GM19463 (cell line): ENCODE measurements around the gene JAZF1.

Experiments used
- ATAC-seq: cut with Tn5 transposase; IDR thresholded peaks from one replicate; pipeline ENCODE4 v1.9.1; 2021; ENCODE audit warnings: mild to moderate bottlenecking, moderate library complexity; ENCODE audit not compliant: unreplicated experiment

JAZF1 gene

DNA sequence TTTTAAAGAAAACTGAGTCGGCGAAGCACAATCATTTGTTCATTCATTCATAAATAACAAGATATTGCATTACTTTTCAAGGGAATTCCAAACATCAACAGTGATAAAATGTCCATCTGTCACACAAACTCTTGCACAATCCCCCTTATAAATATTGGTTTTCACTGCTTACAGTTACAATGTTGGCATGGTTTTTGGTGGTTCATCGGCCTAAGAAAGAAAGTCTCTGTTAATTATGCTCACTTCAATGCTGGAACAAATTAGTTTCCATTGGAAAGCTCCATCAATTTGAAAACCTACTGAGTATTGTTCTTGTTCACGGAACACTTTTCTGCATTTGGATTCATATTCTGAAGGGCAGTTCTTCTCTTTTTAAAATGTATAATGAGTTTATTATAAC lies 188.5 kb downstream of the JAZF1 start:
- ATAC-seq, result no peak

DNA sequence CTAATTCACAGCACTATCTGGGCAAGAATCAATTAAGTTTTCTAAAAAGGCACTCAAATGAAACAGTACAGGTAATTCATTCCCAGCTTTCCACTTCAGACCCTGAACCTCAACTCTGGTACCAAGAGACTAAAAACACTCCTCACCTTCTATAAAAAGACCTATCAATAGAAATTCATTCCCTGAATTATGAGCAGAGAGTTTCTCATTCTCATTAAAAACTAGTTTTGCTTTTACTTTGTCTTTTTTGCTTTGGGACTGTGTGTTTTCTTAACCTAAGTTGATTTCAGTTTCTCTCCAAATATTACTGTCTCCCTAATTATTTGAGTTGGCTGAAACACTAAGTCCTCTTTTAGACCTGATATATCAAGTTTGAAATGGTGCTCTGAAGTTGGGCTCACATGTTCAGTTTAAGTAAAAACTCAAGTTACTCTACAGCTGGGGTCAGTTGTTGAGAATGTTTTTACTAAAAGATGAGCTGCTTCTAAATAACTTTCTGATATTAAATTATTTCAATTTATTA lies 189.5 kb downstream of the JAZF1 start:
- no peak for ATAC-seq

DNA sequence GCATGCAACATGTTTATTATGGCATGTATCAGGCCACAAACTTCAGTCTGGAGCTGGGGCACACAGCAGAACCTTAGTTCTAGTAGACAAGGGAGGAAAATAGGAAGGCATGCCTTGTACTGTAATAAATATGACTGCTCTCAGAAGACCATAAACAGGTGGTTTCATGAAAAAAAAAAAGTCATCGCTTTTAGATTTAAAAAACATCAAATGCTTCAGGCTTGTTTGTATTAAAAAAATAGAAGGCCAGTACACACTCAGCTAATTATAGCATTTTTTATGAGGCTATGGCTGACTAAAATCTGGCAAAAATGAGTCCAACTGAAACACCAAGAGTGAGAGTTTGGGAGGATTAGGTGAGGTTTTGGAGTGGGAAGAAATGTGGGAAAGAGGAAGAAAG lies 204.1 kb downstream of the JAZF1 start:
- ATAC-seq, result no peak

DNA sequence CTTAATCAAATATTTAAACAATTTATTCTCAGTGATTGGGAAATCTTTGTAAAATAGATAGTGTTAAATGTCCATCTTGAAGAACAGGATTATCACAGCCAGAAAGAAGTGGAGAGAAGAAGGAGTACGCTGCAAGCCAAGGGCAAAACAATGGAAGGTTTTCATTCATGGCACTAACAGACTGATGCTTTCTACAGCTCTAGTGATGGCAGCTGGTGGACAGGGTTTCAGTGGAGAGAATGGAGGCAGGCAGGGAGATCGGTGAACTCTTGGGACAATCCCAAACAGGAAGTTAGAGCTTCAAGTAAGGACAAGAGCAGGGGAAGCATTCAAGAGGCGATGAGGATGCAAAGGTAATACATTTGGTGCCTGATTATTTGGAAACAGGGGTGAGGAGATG lies 207.0 kb downstream of the JAZF1 start:
- ATAC-seq, result no peak

DNA sequence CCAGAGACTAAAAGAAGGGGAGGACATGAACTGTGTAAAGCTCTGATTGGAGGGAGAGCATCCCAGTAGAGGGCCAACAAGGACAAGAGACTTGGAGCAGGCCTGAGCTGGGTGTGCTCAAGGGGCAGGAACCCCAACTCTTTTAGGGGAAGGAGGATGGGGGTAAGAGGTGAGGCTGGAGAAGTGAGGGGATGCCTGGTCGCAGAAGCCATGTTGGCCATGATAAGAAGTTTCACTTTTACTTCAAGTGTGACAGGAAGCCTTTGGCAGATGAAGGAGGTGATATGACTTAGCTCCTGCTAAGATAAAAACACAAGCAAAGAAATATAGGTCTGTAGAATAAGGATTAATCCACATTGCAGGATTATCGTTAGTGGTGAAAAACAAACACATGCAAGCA lies 208.3 kb downstream of the JAZF1 start:
- no peak for ATAC-seq

DNA sequence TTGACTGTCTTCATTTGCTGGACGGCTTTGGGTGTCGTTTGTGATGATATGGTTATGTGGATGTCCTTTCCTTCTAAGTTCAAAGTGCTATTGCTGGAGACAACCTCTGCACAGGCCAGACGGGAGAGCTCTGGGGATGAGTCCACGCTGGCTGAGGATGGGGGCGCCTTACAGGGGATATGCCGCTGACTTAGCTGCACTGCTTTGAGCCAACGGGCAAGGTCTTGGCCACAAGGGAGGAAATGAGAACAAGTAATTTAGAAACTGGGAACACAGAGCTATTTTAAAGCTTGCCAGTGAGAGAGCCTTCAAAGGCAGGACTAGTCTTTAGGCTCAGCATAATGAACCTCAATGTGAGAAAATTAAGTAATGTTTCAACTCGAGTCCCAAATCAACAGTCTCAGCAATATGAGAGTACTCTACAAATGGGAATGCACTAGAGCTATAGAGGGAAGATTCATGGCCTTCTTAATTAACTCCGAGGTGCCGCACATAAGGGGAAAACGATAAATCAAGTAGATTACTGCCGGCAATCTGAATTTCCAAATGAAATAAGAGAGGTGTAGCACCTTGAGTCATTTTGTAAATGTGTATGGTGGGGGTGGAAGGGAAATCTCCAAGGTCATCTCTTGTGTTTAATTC lies 209.3 kb downstream of the JAZF1 start:
- no peak for ATAC-seq

DNA sequence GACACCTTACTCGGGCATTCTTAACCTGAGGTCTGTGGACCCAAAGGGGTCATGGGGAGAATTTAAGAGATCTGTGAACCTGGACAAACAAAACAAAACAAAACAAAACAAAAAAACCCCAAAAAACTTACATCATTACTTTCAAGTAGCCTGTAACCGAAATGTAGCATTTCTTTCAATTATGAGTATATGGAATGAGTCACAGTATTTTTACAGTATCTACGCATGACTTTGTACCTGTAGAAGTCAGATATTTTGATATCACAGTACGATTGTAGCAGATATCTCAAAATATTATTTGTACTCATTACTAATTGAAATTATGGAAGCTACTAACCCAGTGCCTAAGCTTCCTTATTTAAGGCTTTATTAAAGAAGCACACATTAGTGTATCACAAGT lies 210.2 kb downstream of the JAZF1 start:
- no peak for ATAC-seq

DNA sequence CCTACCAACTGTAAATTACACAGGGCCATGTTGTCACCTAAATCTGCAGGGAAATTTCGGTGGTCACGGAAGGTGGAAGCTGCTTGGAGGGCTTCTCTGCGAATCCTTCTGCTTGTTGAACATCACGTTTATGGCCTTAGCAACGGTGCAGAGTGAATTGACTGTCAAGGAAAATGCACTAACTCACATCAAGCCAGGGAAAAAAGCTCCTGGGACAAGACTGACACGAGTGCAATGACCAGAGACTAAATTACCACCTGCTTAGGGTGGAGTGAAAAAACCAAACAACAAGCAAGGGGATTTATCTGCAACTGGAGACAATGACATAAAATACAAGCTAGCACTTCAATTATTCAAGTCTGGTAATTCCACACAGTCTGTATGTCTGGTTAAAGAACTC lies 211.2 kb downstream of the JAZF1 start:
- ATAC-seq, result no peak

DNA sequence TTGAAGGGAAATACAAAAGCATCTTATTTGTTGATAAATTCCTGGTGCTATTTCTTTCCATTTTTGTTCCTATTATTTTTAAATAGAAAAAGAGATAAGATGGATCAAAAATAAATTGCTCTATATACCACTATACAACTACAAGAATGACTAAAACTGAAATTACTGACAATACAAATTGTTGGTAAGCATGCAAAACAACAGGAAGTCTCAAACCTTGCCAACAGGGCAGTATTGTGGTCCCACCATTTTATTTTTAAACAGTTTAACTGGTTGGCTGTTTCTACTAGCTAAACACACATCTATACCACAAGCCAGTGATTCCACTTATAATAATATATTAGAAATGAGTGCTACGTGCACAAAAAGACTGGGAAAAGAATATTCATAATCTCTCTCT lies 213.0 kb downstream of the JAZF1 start:
- ATAC-seq, result no peak

DNA sequence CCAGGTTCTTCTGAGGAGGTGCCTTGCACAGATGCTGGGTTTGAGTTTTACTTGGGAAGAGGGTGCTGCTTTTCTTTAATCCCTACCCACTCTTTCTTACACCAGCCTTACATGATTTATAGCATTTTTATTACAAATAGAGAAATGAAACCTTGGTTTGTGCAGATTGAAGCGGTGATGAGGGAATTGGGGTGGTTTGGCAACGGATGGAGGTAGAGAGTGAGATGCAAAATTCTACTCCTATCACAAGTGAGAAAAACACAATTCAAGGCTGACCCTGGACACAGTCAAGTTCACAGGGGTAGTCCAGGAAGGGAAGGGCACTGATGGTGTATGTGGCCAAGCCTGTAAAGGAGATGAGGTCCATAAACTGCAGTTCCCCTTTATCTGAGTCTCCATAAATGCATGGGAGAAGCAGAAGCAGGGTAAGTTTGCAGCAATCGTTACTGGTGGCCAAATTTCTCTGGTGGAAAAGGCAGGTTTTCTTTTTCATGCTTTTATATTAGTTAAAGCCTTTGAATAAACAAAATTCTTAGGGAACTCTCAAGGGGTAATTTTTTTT lies 214.3 kb downstream of the JAZF1 start:
- ATAC-seq, result no peak

DNA sequence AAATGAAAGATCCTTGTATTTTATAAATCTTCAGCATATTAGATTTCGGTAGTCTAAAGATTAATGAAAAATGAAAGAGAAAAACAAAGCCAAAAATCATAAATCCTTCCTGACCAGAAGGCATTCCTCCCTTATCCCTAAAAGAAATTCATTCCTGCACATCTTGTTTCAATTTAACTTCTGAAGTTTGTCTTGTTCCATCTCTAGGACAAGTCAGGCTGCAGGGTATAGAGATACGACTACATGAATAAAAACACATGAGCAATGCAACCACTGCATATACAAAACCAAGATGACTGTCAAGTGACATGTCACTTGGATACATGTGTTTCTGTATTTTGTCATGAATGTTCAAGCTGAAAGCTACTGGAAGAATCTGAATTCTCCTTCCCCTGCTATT lies 214.9 kb downstream of the JAZF1 start:
- no peak for ATAC-seq

DNA sequence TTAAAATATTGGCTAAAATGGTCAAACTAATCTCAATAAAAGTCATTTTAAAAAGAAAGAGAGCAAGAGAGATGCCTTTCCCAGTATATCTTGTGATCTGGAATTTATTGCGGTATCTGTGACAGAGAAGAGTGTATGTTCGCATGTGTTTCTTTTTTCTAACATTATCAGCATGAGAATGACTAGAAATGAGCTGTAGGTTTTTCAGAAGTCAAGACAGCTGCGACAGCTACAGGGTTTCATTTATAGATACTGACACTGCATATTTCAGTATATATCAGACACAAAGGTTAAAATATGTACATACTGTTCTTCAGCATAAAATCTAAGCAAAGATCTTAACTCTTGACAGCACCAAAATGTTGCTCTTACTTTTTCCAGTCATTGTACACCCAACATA lies 215.8 kb downstream of the JAZF1 start:
- ATAC-seq, result no peak

DNA sequence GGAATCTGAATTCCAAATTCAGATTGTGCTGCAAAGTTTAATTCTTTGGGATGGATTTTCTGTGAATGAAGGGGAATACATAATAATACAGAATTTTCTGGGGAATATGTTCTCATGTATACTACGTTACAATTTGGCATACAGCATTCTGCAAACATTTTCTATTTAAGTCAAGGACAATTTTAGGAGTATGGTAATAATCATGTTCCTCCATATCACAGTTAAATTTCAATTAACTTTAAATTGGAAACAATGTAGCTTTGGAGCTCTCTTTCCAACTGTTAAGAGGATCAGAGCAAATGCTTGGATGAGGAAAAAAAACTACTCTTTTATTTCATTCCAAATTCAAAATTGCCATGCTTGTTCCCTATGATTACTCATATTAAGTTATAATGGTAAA lies 217.5 kb downstream of the JAZF1 start:
- no peak for ATAC-seq

DNA sequence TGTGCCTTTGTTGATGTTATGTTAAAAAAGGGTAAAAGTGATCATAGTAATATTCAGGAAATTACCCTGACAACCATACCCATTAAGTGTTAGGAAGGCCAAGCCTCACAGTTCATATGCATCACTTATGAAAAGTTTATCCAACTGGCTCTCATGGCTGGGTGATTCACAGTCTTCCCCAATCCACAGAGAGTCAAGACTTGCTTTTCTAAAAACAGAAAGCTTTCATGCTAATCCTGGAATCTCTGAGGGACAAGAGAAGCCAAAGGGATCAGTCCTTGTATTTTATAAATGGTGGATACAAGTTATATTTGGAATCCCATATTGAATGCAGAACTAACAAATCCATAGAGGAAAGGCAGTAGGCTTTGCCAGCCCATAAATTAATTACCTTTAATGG lies 218.3 kb downstream of the JAZF1 start:
- ATAC-seq, result no peak

DNA sequence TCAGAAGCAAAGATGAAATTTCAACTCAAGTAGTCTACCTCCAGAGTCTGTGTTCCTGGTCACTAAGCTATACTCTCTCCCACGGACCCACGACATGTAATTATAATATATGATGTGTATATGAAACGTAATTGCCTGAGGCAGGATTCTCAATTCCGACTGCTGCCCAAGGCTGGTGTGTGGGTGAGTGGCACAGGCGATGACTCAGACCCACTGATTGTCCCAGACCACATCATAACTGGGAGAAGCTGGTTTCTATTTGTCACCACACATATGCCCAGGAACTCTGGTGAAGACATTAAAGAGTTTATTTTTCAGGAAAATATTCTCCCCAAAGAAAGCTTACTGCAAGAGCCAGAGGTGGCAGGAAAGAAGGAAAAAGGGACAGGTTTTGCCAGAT lies 219.3 kb downstream of the JAZF1 start:
- ATAC-seq, result no peak

DNA sequence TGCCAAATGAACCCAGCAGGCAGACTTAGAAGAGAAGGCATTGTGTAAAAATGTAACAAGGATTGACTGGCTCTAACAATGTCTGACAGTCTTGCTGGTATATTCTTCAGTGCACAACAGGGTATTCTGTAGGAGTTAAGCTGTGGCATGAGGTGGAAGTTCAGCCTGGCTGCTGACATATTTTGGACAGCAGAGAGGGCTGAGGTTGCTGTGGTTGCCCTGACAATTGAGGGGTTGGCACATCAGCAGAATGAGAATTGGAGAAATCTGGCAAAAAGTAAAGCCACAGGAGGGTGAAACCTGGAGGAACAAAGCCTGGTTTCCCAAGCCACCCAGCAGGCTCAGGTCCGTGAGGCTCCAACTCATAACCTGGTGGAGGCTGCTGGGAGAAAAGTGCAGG lies 220.2 kb downstream of the JAZF1 start:
- no peak for ATAC-seq

DNA sequence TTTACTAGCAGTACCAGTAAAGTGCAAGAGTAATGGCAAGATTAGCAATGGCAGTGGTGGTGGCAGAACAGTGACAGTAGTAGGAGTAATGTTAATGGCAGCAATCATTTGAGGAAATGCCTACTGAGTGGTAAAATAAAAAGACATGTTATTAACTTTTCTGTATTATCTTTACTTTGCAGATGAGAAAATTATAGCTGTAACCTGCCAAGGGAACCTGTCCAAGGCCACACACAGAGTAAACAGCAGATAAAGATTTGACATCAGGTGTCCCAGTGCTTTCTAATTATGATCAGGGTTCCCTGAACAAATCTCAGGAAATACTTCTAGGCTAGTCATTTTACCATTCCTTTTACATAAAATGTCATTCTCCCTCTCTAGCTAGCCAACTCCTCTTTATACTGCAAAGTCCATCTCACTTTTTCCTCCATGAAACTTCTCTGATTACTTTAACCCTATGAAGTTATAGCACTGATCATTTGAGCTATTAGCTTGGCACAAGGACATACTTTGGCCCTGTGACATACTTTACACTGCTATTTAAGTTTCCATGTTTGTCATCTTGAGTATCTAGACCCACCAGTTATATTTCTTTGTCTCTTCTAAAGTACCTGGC lies 221.6 kb downstream of the JAZF1 start:
- no peak for ATAC-seq

DNA sequence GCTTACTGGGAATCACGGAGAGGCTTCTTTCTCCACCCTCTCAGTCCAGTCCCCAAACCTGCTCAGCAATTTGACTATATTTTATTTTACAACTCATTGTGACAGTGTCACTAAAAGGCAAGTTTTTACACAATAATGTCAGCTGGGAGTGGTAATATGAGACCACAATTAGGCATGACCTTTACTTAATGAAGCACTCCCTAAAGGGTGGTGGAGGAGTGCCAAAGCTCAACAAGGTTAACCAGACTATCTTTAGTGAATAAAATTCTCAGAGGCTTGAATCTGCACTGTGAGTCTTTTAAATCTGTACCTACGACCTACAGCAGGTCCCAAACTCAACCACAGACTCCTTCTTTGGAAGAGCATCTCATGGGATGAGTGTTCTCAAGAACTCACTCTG lies 225.0 kb downstream of the JAZF1 start:
- ATAC-seq, result no peak

DNA sequence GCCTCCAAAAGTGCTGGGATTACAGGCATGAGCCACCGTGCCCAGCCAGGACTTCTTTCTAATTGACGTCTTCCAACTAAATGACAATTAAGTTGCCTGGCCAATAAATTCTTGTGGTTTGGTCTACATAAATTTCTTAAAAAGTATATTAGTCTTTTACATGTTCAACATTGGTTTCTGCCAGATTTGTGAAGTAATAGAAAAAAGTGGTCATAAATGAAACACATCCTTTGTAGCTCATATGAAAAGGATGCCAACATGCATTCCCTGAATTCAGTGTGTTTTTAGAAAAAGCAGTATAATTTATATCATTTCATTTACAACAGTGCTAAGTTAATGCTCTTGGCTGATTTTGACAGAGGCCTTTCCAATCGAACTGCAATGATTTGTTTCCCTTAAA lies 225.6 kb downstream of the JAZF1 start:
- ATAC-seq, result no peak

DNA sequence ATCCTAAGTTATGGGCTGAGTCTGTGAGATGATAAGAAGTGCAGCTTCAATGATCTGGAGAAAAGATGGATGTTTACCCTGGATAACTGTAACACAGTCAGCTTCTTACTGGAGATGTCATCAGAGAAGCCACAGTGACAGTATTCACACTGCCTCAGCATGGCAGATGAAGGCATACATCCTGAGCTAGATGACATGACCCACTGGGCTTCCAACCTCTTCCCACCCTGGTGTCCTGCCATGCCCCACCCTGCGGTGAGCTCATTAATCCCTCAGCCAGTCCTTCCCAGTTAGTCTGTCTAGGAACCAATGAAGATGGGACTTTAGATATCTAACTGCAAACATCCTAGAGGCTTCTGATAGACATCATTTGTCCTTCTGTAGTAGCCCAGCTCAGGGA lies 226.8 kb downstream of the JAZF1 start:
- no peak for ATAC-seq

DNA sequence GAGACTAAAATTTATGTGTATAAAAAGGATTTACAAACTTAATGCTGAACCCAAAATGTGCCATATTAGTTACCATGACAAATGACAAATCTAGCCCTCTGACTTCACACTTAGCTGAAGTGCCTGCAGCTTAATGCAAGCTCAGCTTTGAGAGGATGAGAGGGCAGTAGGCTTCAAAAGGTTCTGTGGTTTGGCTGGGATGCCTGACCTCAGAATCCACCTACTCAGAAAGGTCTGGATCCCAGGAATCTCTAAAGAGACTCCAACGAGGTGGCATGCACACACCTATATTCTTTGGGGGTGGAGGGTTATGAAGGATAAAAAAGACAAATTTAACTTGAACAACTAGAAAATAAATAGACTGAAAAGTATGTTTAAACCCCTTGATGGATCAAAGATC lies 227.2 kb downstream of the JAZF1 start:
- no peak for ATAC-seq

DNA sequence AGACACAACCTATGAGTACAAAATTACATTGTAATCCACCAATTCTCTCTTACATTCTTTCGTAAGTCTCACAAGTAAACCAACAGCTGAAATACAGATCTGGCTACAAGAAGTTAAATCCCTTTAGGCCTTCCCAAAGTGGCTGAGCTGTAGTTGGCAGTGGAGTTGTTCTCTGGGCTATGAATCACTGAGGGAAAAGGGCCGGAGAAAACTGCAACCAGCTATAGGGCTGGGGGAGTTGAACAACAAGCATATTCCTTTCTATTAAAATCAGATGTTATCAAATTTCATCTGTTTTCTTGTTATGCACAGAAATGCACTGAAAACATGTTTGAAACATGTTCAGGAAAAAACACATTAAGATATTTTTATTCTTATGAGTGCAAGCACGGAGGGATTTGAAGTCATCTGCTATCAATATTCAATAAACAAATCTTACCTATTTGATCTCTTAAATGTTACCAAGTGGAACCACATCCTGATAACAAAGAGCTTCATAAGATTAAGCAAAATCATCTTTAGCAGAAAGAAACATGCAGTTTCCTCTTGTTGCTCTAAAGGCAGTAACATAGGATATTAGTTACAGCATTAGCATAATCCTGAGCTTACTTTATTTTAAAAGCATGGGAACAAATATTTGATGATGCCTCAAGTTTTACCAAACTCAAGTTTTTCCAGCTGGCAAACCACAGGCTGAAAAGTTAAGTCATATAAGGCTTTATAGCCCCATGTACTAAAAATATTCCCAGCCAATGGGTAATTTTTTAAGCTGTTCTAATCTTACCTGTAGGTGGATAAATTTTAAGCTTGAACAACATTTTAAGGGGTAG lies 227.9 kb downstream of the JAZF1 start:
- no peak for ATAC-seq
